Astrocyte (in vitro differentiated cells and primary cell): ENCODE results near the gene SH3RF2. TPM values are rescaled to one million over a fixed set of nuclear protein-coding genes. Genes with fewer than 3 reads are reported as not detected.
A peak's percentile ranks its signal among the peaks of the same experiment; 100 is the strongest.

Experiments
- DNase-seq: peaks from one replicate; pipeline ENCODE4 v3.0.0-alpha.2; 2010; ENCODE audit warnings: low read depth
- FAIRE-seq: peaks from 2 replicates; lab custom pipeline; 2011; peaks lifted over from hg19 to GRCh38; lab: Jason Lieb, UNC
- H2AFZ ChIP-seq: 2 replicates; pipeline ENCODE4 v1.6.0; 2012; ENCODE audit warnings: low read depth, low read length, inconsistent platforms
- H3K27ac ChIP-seq: 2 replicates; pipeline ENCODE4 v1.5.1; 2011; ENCODE audit warnings: low read depth, low read length, inconsistent platforms
- H3K27me3 ChIP-seq: 2 replicates; pipeline ENCODE4 v1.6.0; 2011; ENCODE audit warnings: low read length, inconsistent platforms; ENCODE audit not compliant: insufficient read depth
- H3K36me3 ChIP-seq: 2 replicates; pipeline ENCODE4 v1.5.1; 2011; ENCODE audit warnings: low read length, inconsistent platforms; ENCODE audit not compliant: insufficient read depth
- H3K4me1 ChIP-seq: 2 replicates; pipeline ENCODE4 v1.5.1; 2011; ENCODE audit warnings: low read length, inconsistent platforms; ENCODE audit not compliant: insufficient read depth
- H3K4me2 ChIP-seq: 2 replicates; pipeline ENCODE4 v1.6.0; 2012; ENCODE audit warnings: low read length, inconsistent platforms
- H3K4me3 ChIP-seq: 2 replicates; pipeline ENCODE4 v1.5.1; 2011; ENCODE audit warnings: low read depth, mild to moderate bottlenecking, low read length, inconsistent platforms; ENCODE audit not compliant: insufficient read depth
- H3K79me2 ChIP-seq: 2 replicates; pipeline ENCODE4 v1.6.0; 2012; ENCODE audit warnings: mild to moderate bottlenecking, low read length, inconsistent platforms; ENCODE audit not compliant: insufficient read depth
- H3K9ac ChIP-seq: 2 replicates; pipeline ENCODE4 v1.6.0; 2012; ENCODE audit warnings: mild to moderate bottlenecking, low read length, inconsistent platforms
- H3K9me3 ChIP-seq: 2 replicates; pipeline ENCODE4 v1.5.1; 2012; ENCODE audit warnings: low read depth, mild to moderate bottlenecking, low read length, inconsistent platforms; ENCODE audit not compliant: insufficient read depth
- H4K20me1 ChIP-seq: 2 replicates; pipeline ENCODE4 v1.6.0; 2012; ENCODE audit warnings: low read length, inconsistent platforms; ENCODE audit not compliant: insufficient read depth
- H3K27ac Mint-ChIP-seq: one replicate; pipeline ENCODE4 v1.8.0; 2021; ENCODE audit warnings: mild to moderate bottlenecking, mixed read lengths; ENCODE audit not compliant: unreplicated experiment
- H3K27me3 Mint-ChIP-seq: one replicate; pipeline ENCODE4 v1.8.0; 2021; ENCODE audit warnings: low read depth, mixed read lengths; ENCODE audit not compliant: unreplicated experiment
- H3K36me3 Mint-ChIP-seq: one replicate; pipeline ENCODE4 v1.8.0; 2021; ENCODE audit warnings: low read depth, mixed read lengths; ENCODE audit not compliant: unreplicated experiment
- H3K4me1 Mint-ChIP-seq: one replicate; pipeline ENCODE4 v1.8.0; 2021; ENCODE audit warnings: low read depth, mixed read lengths; ENCODE audit not compliant: unreplicated experiment
- H3K4me3 Mint-ChIP-seq: one replicate; pipeline ENCODE4 v1.8.0; 2021; ENCODE audit warnings: mild to moderate bottlenecking, moderate library complexity, mixed read lengths; ENCODE audit not compliant: unreplicated experiment
- H3K9me3 Mint-ChIP-seq: one replicate; pipeline ENCODE4 v1.8.0; 2021; ENCODE audit warnings: mild to moderate bottlenecking, mixed read lengths; ENCODE audit not compliant: unreplicated experiment
- CTCF ChIP-seq: IDR thresholded peaks from 2 replicates; pipeline ENCODE4 v1.5.1; 2011; ENCODE audit warnings: low read depth, mild to moderate bottlenecking, inconsistent platforms, low read length, moderate library complexity; ENCODE audit not compliant: insufficient read depth
- EZH2 ChIP-seq: IDR thresholded peaks from 2 replicates; pipeline ENCODE4 v1.6.1; 2012; ENCODE audit warnings: mild to moderate bottlenecking, low read length, inconsistent platforms; ENCODE audit not compliant: insufficient read depth
- total RNA-seq: library from RNA; stranded (reverse); gene quantifications from 2 replicates; pipeline ENCODE4 v1.2.1, GENCODE V29; 2021

Gene SH3RF2
- total RNA-seq, 1 donor from 2014 or later = 12.3 TPM

- Histone ChIP-seq H4K20me1 (no peaks in the 10 kb centered on the region), H3K4me3 (no peak overlapping the region), H3K27me3 (no peaks in the 10 kb centered on the region), H2AFZ (no peak overlapping the region), H3K27ac (no peak overlapping the region), H3K4me1 (peaks cover 42% of the 10 kb centered on the region), H3K9me3 (no peaks in the 10 kb centered on the region), H3K9ac (no peak overlapping the region), H3K79me2 (peaks cover 66% of the 10 kb centered on the region), H3K4me2 (no peak overlapping the region), H3K36me3 (no peaks in the 10 kb centered on the region)
- DNase-seq (no peak), FAIRE-seq (no peak)
- no peak overlapping the region for H3K4me3 Mint-ChIP-seq
- no peak for TF ChIP-seq CTCF
- no peak for TF ChIP-seq EZH2
- no peaks in the 10 kb centered on the region for H3K27me3 Mint-ChIP-seq
- H3K9me3 Mint-ChIP-seq = peaks cover 2% of the 10 kb centered on the region
- H3K27ac Mint-ChIP-seq = peak overlapping the region; percentile 19
- H3K36me3 Mint-ChIP-seq = peaks cover 2% of the 10 kb centered on the region
- peaks cover 56% of the 10 kb centered on the region for H3K4me1 Mint-ChIP-seq
Observed at GRCh38 chr5:145943674-145944121, 7.3 kb downstream of the SH3RF2 start.

- Histone ChIP-seq H3K4me3 (no peak overlapping the region), H3K27me3 (no peaks in the 10 kb centered on the region), H3K36me3 (no peaks in the 10 kb centered on the region), H4K20me1 (no peaks in the 10 kb centered on the region), H3K27ac (no peak overlapping the region), H3K4me2 (no peak overlapping the region), H2AFZ (no peak overlapping the region), H3K4me1 (peaks cover 41% of the 10 kb centered on the region), H3K9me3 (no peaks in the 10 kb centered on the region), H3K79me2 (peaks cover 63% of the 10 kb centered on the region), H3K9ac (no peak overlapping the region)
- no peaks in the 10 kb centered on the region for H3K27me3 Mint-ChIP-seq
- peaks cover 2% of the 10 kb centered on the region for H3K36me3 Mint-ChIP-seq
- H3K4me1 Mint-ChIP-seq = peaks cover 50% of the 10 kb centered on the region
- FAIRE-seq (no peak), DNase-seq (no peak)
- H3K27ac Mint-ChIP-seq = no peak overlapping the region
- TF ChIP-seq CTCF = no peak
- no peak for TF ChIP-seq EZH2
- H3K4me3 Mint-ChIP-seq = no peak overlapping the region
- peaks cover 2% of the 10 kb centered on the region for H3K9me3 Mint-ChIP-seq
Observed at GRCh38 chr5:145944328-145944727, 8.0 kb downstream of the SH3RF2 start.

GRCh38 chr5:145945620-145946111, 9.3 kb downstream of the SH3RF2 start:
- Mint-ChIP-seq H3K4me1 (peaks cover 40% of the 10 kb centered on the region), H3K9me3 (peaks cover 2% of the 10 kb centered on the region), H3K27ac (peak overlapping the region; percentile 76), H3K27me3 (no peaks in the 10 kb centered on the region), H3K36me3 (peaks cover 2% of the 10 kb centered on the region), H3K4me3 (no peak overlapping the region)
- no peak for TF ChIP-seq EZH2
- no peak for TF ChIP-seq CTCF
- H3K4me2 ChIP-seq = peak overlapping the region; percentile 63
- no peaks in the 10 kb centered on the region for H3K9me3 ChIP-seq
- H2AFZ ChIP-seq = no peak overlapping the region
- peaks cover 30% of the 10 kb centered on the region for H3K4me1 ChIP-seq
- no peaks in the 10 kb centered on the region for H4K20me1 ChIP-seq
- H3K4me3 ChIP-seq = no peak overlapping the region
- H3K79me2 ChIP-seq = peaks cover 55% of the 10 kb centered on the region
- peak overlapping the region; percentile 71 for H3K27ac ChIP-seq
- no peaks in the 10 kb centered on the region for H3K27me3 ChIP-seq
- FAIRE-seq (no peak), DNase-seq (no peak)
- peak overlapping the region; percentile 41 for H3K9ac ChIP-seq
- H3K36me3 ChIP-seq = no peaks in the 10 kb centered on the region
